ENCODE data around the gene CDKN1A. TPM values are rescaled to one million over a fixed set of nuclear protein-coding genes. Genes with fewer than 3 reads are reported as not detected.

CDKN1A gene
- total RNA-seq, 5 donors from 2014 or later (not counting 1 experiment from before 2014, with no cell fraction given), result 9.6 to 88.9 (median 11.8) TPM

- Mint-ChIP-seq H3K36me3 (peaks cover 30% of the 10 kb centered on the region), H3K27me3 (no peaks in the 10 kb centered on the region), H3K9me3 (no peaks in the 10 kb centered on the region), H3K27ac (peak overlapping the region; percentile 73 to 77), H3K4me3 (peak overlapping the region in 2 of 3 donors; percentile 6 to 34), H3K4me1 (peaks cover 38 to 46% (median 39%) of the 10 kb centered on the region in 3 donors)
- Histone ChIP-seq H3K27me3 (replicated peaks in 1 of 2; ENCODE audit: control insufficient read depth in 2 of 2, extremely low read depth in 1 of 2, insufficient read depth in 2 of 2, low read length in 1 of 2) (peaks cover 0 to 41% of the 10 kb centered on the region in 2 experiments), H3K36me3 (ENCODE audit: control insufficient read depth in 2 of 2, extremely low read depth in 1 of 2, insufficient read depth in 1 of 2, low read length in 1 of 2) (no peaks in the 10 kb centered on the region), H3K4me3 (ENCODE audit: control insufficient read depth in 1 of 2, extremely low read depth in 1 of 2, low read length in 1 of 2) (no peak overlapping the region), H3K27ac (ENCODE audit: low read length) (peak overlapping the region; percentile 54), H3K9me3 (no peaks in the 10 kb centered on the region), H3K4me1 (ENCODE audit: control insufficient read depth in 1 of 2, extremely low read depth in 1 of 2, insufficient read depth in 2 of 2, low read length in 2 of 2) (peaks cover 14 to 63% of the 10 kb centered on the region in 2 experiments)
- ChIA-PET CTCF (interaction anchor here (0.6 to 1.5 kb wide), 4 partner anchors 49 to 70 kb away, joined by 3 to 7 read pairs (median 3); no protein-coding TSS in a partner anchor), POLR2A (interaction anchor here (0.6 kb wide), 2 partner anchors 89 to 455 kb away, joined by 4 to 13 read pairs; no protein-coding TSS in a partner anchor)
- ATAC-seq (replicated peaks in 1 of 4) (peak in 3 of 4 experiments; percentile 6 to 68 (median 12)), DNase-seq (peak in 34 of 35 experiments; percentile 24 to 86 (median 63))
- 40% methylated on average over 5 of the region's 11 CpGs for WGBS (ENCODE audit: insufficient coverage)
Observed at GRCh38 chr6:36682328-36683144, 4.0 kb downstream of the CDKN1A start.

GRCh38 chr6:36683145-36683655, 4.7 kb downstream of the CDKN1A start:
- Mint-ChIP-seq H3K36me3 (peaks cover 30% of the 10 kb centered on the region), H3K27me3 (no peaks in the 10 kb centered on the region), H3K4me1 (peaks cover 32 to 39% (median 34%) of the 10 kb centered on the region in 3 donors), H3K4me3 (no peak overlapping the region), H3K9me3 (no peaks in the 10 kb centered on the region), H3K27ac (peak overlapping the region in 1 of 2 donors; percentile 19)
- peaks cover 0 to 41% of the 10 kb centered on the region in 2 experiments for H3K27me3 ChIP-seq (replicated peaks in 1 of 2; ENCODE audit: control insufficient read depth in 2 of 2, extremely low read depth in 1 of 2, insufficient read depth in 2 of 2, low read length in 1 of 2)
- WGBS (ENCODE audit: insufficient coverage), result 100% methylated on average over 4 of the region's 6 CpGs
- no peak for ATAC-seq (replicated peaks in 1 of 4)
- POLR2A ChIA-PET, result interaction anchor here (0.5 to 0.6 kb wide), 3 partner anchors 75 to 455 kb away, joined by 3 to 13 read pairs (median 4); no protein-coding TSS in a partner anchor
- H3K27ac ChIP-seq (ENCODE audit: low read length), result peak overlapping the region; percentile 54
- DNase-seq, result no peak
- CTCF ChIA-PET, result interaction anchor here in 1 of 2 donors (0.7 kb wide), 1 partner anchor 69 kb away, joined by 3 read pairs; no protein-coding TSS in a partner anchor
- H3K4me1 ChIP-seq (ENCODE audit: control insufficient read depth in 1 of 2, extremely low read depth in 1 of 2, insufficient read depth in 2 of 2, low read length in 2 of 2), result peaks cover 14 to 56% of the 10 kb centered on the region in 2 experiments
- no peaks in the 10 kb centered on the region for H3K9me3 ChIP-seq
- no peaks in the 10 kb centered on the region for H3K36me3 ChIP-seq (ENCODE audit: control insufficient read depth in 2 of 2, extremely low read depth in 1 of 2, insufficient read depth in 1 of 2, low read length in 1 of 2)
- H3K4me3 ChIP-seq (ENCODE audit: control insufficient read depth in 1 of 2, extremely low read depth in 1 of 2, low read length in 1 of 2), result no peak overlapping the region

- Mint-ChIP-seq H3K4me3 (no peak overlapping the region), H3K27ac (peak overlapping the region in 1 of 2 donors; percentile 36), H3K9me3 (no peaks in the 10 kb centered on the region), H3K27me3 (no peaks in the 10 kb centered on the region), H3K4me1 (peaks cover 27 to 34% (median 27%) of the 10 kb centered on the region in 3 donors), H3K36me3 (peaks cover 30% of the 10 kb centered on the region)
- CTCF ChIA-PET, result no interaction called here
- H3K4me3 ChIP-seq (ENCODE audit: control insufficient read depth in 1 of 2, extremely low read depth in 1 of 2, low read length in 1 of 2), result no peak overlapping the region
- 99% methylated on average over 29 of the region's 29 CpGs for WGBS (ENCODE audit: insufficient coverage)
- DNase-seq (no peak), ATAC-seq (replicated peaks in 1 of 4) (no peak)
- peaks cover 0 to 40% of the 10 kb centered on the region in 2 experiments for H3K27me3 ChIP-seq (replicated peaks in 1 of 2; ENCODE audit: control insufficient read depth in 2 of 2, extremely low read depth in 1 of 2, insufficient read depth in 2 of 2, low read length in 1 of 2)
- peak overlapping the region; percentile 54 for H3K27ac ChIP-seq (ENCODE audit: low read length)
- H3K36me3 ChIP-seq (ENCODE audit: control insufficient read depth in 2 of 2, extremely low read depth in 1 of 2, insufficient read depth in 1 of 2, low read length in 1 of 2), result no peaks in the 10 kb centered on the region
- peaks cover 14 to 50% of the 10 kb centered on the region in 2 experiments for H3K4me1 ChIP-seq (ENCODE audit: control insufficient read depth in 1 of 2, extremely low read depth in 1 of 2, insufficient read depth in 2 of 2, low read length in 2 of 2)
- POLR2A ChIA-PET, result interaction anchor here in 1 of 2 donors (0.5 kb wide), 2 partner anchors 69 to 74 kb away, joined by 3 read pairs; no protein-coding TSS in a partner anchor
- H3K9me3 ChIP-seq, result no peaks in the 10 kb centered on the region
Observed at GRCh38 chr6:36683656-36684446, 5.3 kb downstream of the CDKN1A start.

GRCh38 chr6:36684447-36684812, 5.9 kb downstream of the CDKN1A start:
- peaks cover 0 to 34% of the 10 kb centered on the region in 2 experiments for H3K27me3 ChIP-seq (replicated peaks in 1 of 2; ENCODE audit: control insufficient read depth in 2 of 2, extremely low read depth in 1 of 2, insufficient read depth in 2 of 2, low read length in 1 of 2)
- DNase-seq, result no peak
- POLR2A ChIA-PET, result interaction anchor here in 1 of 2 donors (0.5 kb wide), 1 partner anchor 69 kb away, joined by 3 read pairs; no protein-coding TSS in a partner anchor
- WGBS (ENCODE audit: insufficient coverage), result 99% methylated on average over 6 of the region's 6 CpGs
- Mint-ChIP-seq H3K27me3 (no peaks in the 10 kb centered on the region), H3K36me3 (peaks cover 30% of the 10 kb centered on the region), H3K4me1 (peaks cover 24 to 33% (median 25%) of the 10 kb centered on the region in 3 donors), H3K4me3 (no peak overlapping the region), H3K9me3 (no peaks in the 10 kb centered on the region), H3K27ac (no peak overlapping the region)
- no peaks in the 10 kb centered on the region for H3K36me3 ChIP-seq (ENCODE audit: control insufficient read depth in 2 of 2, extremely low read depth in 1 of 2, insufficient read depth in 1 of 2, low read length in 1 of 2)
- no peak overlapping the region for H3K27ac ChIP-seq (ENCODE audit: low read length)
- CTCF ChIA-PET, result interaction anchor here (0.6 kb wide), 2 partner anchors 177 to 295 kb away, joined by 3 read pairs; no protein-coding TSS in a partner anchor
- no peak for ATAC-seq (replicated peaks in 1 of 4)
- H3K4me3 ChIP-seq (ENCODE audit: control insufficient read depth in 1 of 2, extremely low read depth in 1 of 2, low read length in 1 of 2), result no peak overlapping the region
- no peaks in the 10 kb centered on the region for H3K9me3 ChIP-seq
- H3K4me1 ChIP-seq (ENCODE audit: control insufficient read depth in 1 of 2, extremely low read depth in 1 of 2, insufficient read depth in 2 of 2, low read length in 2 of 2), result peaks cover 9 to 44% of the 10 kb centered on the region in 2 experiments

GRCh38 chr6:36685166-36685924, 6.8 kb downstream of the CDKN1A start:
- Mint-ChIP-seq H3K27me3 (no peaks in the 10 kb centered on the region), H3K4me1 (peaks cover 20 to 32% (median 24%) of the 10 kb centered on the region in 3 donors), H3K9me3 (no peaks in the 10 kb centered on the region), H3K27ac (no peak overlapping the region), H3K36me3 (peaks cover 30% of the 10 kb centered on the region), H3K4me3 (no peak overlapping the region)
- Histone ChIP-seq H3K27ac (ENCODE audit: low read length) (no peak overlapping the region), H3K4me1 (ENCODE audit: control insufficient read depth in 1 of 2, extremely low read depth in 1 of 2, insufficient read depth in 2 of 2, low read length in 2 of 2) (peaks cover 9 to 36% of the 10 kb centered on the region in 2 experiments), H3K4me3 (ENCODE audit: control insufficient read depth in 1 of 2, extremely low read depth in 1 of 2, low read length in 1 of 2) (no peak overlapping the region), H3K9me3 (no peaks in the 10 kb centered on the region), H3K36me3 (ENCODE audit: control insufficient read depth in 2 of 2, extremely low read depth in 1 of 2, insufficient read depth in 1 of 2, low read length in 1 of 2) (no peaks in the 10 kb centered on the region), H3K27me3 (replicated peaks in 1 of 2; ENCODE audit: control insufficient read depth in 2 of 2, extremely low read depth in 1 of 2, insufficient read depth in 2 of 2, low read length in 1 of 2) (peaks cover 0 to 27% of the 10 kb centered on the region in 2 experiments)
- WGBS (ENCODE audit: insufficient coverage), result 90% methylated on average over 11 of the region's 20 CpGs
- POLR2A ChIA-PET, result no interaction called here
- ATAC-seq (replicated peaks in 1 of 4) (no peak), DNase-seq (no peak)
- CTCF ChIA-PET, result interaction anchor here (0.6 kb wide), 2 partner anchors 178 to 296 kb away, joined by 3 read pairs; no protein-coding TSS in a partner anchor
